HepG2 (cell line): Measurements from ENCODE around the gene ZNF620. TPM values are rescaled to one million over a fixed set of nuclear protein-coding genes. Genes with fewer than 3 reads are reported as not detected.
A peak's percentile ranks its signal among the peaks of the same experiment; 100 is the strongest.

ENCODE experiments used
- DPF2 ChIP-seq: sonication (generic); formaldehyde crosslinking; IDR thresholded peaks from 2 replicates; pipeline ENCODE4 v1.4.0; 2020; ENCODE audit warnings: mild to moderate bottlenecking, low read depth, missing genetic modification reagents, borderline replicate concordance
- DR1 ChIP-seq: sonication (generic); formaldehyde crosslinking; IDR thresholded peaks from 2 replicates; pipeline ENCODE4 v1.8.0; 2021; ENCODE audit warnings: mild to moderate bottlenecking, missing genetic modification reagents, inconsistent platforms
- IRF1 ChIP-seq: sonication (generic); formaldehyde crosslinking; IDR thresholded peaks from 2 replicates; pipeline ENCODE4 v1.4.0; 2020; ENCODE audit warnings: low read depth, mild to moderate bottlenecking, missing genetic modification reagents
- KAT2B ChIP-seq: fragments of 150-350 bp; IDR thresholded peaks from 2 replicates; pipeline ENCODE4 v1.6.1; 2014; ENCODE audit warnings: low read depth, low read length, borderline replicate concordance
- RXRB ChIP-seq: IDR thresholded peaks from 2 replicates; pipeline ENCODE4 v1.6.1; 2016; ENCODE audit warnings: borderline replicate concordance, missing genetic modification reagents, missing compliant biosample characterization
- SRSF1 ChIP-seq: fragments of 200-400 bp; formaldehyde crosslinking; optimal IDR thresholded peaks from 2 replicates; pipeline ENCODE3; 2017; ENCODE audit warnings: mild to moderate bottlenecking, low read depth, low read length, moderate library complexity
- TGIF2 ChIP-seq: IDR thresholded peaks from 2 replicates; pipeline ENCODE4 v1.6.1; 2016; ENCODE audit warnings: control low read depth, missing compliant biosample characterization
- TRAFD1 ChIP-seq: sonication (generic); formaldehyde crosslinking; IDR thresholded peaks from 2 replicates; pipeline ENCODE4 v1.5.1; 2020; ENCODE audit warnings: missing genetic modification reagents, mild to moderate bottlenecking, borderline replicate concordance
- ZNF180 ChIP-seq: sonication (generic); formaldehyde crosslinking; IDR thresholded peaks from 2 replicates; pipeline ENCODE4 v1.4.0; 2020; ENCODE audit warnings: low read depth, missing genetic modification reagents, borderline replicate concordance
- ZNF225 ChIP-seq: sonication (generic); formaldehyde crosslinking; IDR thresholded peaks from 2 replicates; pipeline ENCODE4 v1.4.0; 2020; ENCODE audit warnings: mild to moderate bottlenecking, missing genetic modification reagents
- ZNF318 ChIP-seq: sonication (generic); formaldehyde crosslinking; IDR thresholded peaks from 2 replicates; pipeline ENCODE4 v1.4.0; 2020; ENCODE audit warnings: mild to moderate bottlenecking, missing genetic modification reagents
- ZNF34 ChIP-seq: sonication (generic); formaldehyde crosslinking; IDR thresholded peaks from 2 replicates; pipeline ENCODE4 v1.4.0; 2020; ENCODE audit warnings: mild to moderate bottlenecking, missing genetic modification reagents, borderline replicate concordance
- ZSCAN30 ChIP-seq: sonication (generic); formaldehyde crosslinking; IDR thresholded peaks from 2 replicates; pipeline ENCODE4 v1.5.0; 2020; ENCODE audit warnings: mild to moderate bottlenecking, missing genetic modification reagents
- polyA plus RNA-seq, 8 experiments: library from polyadenylated mRNA; depleted of rRNA in 3 of 8; stranded (reverse) in 7 of 8; unstranded in 1 of 8; fragments of >200 nt; fragmentation: Illumina TruSeq in 4 of 8; extraction: Trizol in 4 of 8; gene quantifications; 2 replicates each; pipeline versions ENCODE4 v1.2.1 to v1.2.3, GENCODE V29; 2011 to 2016; ENCODE audit warnings: low read depth in 4 of 8, missing spikeins in 1 of 8, mixed read lengths in 1 of 8; ENCODE audit not compliant: insufficient read depth in 1 of 8
- total RNA-seq, 5 experiments: library from RNA; depleted of rRNA; stranded (reverse); fragments of >200 nt; fragmentation: Illumina TruSeq; extraction: Trizol; gene quantifications; 2 replicates each; pipeline ENCODE4 v1.2.3, GENCODE V29; 2016; ENCODE audit warnings: low read depth in 1 of 5

The ZNF620 gene
- total and polyA plus RNA-seq, 2 of the 13 experiments (the other 11 are each of a cell fraction or from before 2014, with no cell fraction given) = 2.3 to 12.2 TPM

- TF ChIP-seq ZNF318 (CRISPR knock-in tag) (no peak; the same call in 1 of the 2 replicates), ZNF180 (0 out of 2 replicates have a peak, but pooled peaks have one; percentile 21), KAT2B (no peak), DR1 (CRISPR knock-in tag) (peak; percentile 94), IRF1 (no peak), DPF2 (no peak), ZSCAN30 (CRISPR knock-in tag) (peak; percentile 46; the same call in 1 of the 2 replicates), ZNF34 (CRISPR knock-in tag) (no peak), TRAFD1 (CRISPR knock-in tag) (no peak), TGIF2 (peak; percentile 71; the same call in 1 of the 2 replicates), RXRB (no peak), SRSF1 (no peak), ZNF225 (CRISPR knock-in tag) (0 out of 2 replicates have a peak, but pooled peaks have one; percentile 53)
Observed at GRCh38 chr3:40456940-40457823, 48.7 kb upstream of the ZNF620 start, which contains the start of gene RPL14 (continued).
